Activated CD8-positive, alpha-beta T cell treated with anti-CD3 and anti-CD28 coated beads for 36 hours (primary cell): ENCODE measurements around the gene MCTP1. TPM values are rescaled to one million over a fixed set of nuclear protein-coding genes. Genes with fewer than 3 reads are reported as not detected.
"Not testable (repeated sequence)": the region's sequence is repeated elsewhere in the genome, so short reads cannot be mapped to it uniquely, and the experiment has no call there.

Source experiments
- ATAC-seq: fragments of 200-7000 bp; cut with Tn5 transposase; one replicate; pipeline ENCODE4 v1.10.0; 2021; ENCODE audit warnings: mild to moderate bottlenecking, moderate library complexity
- CTCF ChIA-PET: fragments of 350-600 bp; sonication (Branson Sonifier 250); formaldehyde crosslinking; loops from one replicate; lab custom pipeline; 2021; ENCODE audit warnings: antibody characterized with exemption; lab: Charles Lee
- POLR2A ChIA-PET: fragments of 350-600 bp; sonication (Branson Sonifier 250); formaldehyde crosslinking; loops from one replicate; lab custom pipeline; 2021; ENCODE audit warnings: antibody characterized with exemption; lab: Charles Lee
- DNase-seq: peaks from one replicate; pipeline ENCODE4 v3.0.0-alpha.2; 2020
- H3K27ac Mint-ChIP-seq: one replicate; pipeline ENCODE4 v1.8.0; 2021; ENCODE audit warnings: mild to moderate bottlenecking, mixed read lengths
- H3K27me3 Mint-ChIP-seq: one replicate; pipeline ENCODE4 v1.8.0; 2021; ENCODE audit warnings: mixed read lengths
- H3K36me3 Mint-ChIP-seq: one replicate; pipeline ENCODE4 v1.8.0; 2021; ENCODE audit warnings: low read depth, mixed read lengths
- H3K4me1 Mint-ChIP-seq: one replicate; pipeline ENCODE4 v1.8.0; 2021; ENCODE audit warnings: low read depth, mixed read lengths
- H3K4me3 Mint-ChIP-seq: one replicate; pipeline ENCODE4 v1.8.0; 2021; ENCODE audit warnings: mild to moderate bottlenecking, moderate library complexity, mixed read lengths
- H3K9me3 Mint-ChIP-seq: one replicate; pipeline ENCODE4 v1.8.0; 2021; ENCODE audit warnings: mixed read lengths
- intact Hi-C: fragments of 100-400 bp; cut with micrococcal nuclease; formaldehyde crosslinking; loops from one replicate; pipeline ENCODE4 v1.10.0; 2022
- total RNA-seq, 2 experiments: library from RNA; stranded (reverse); gene quantifications; one replicate each; pipeline ENCODE4 v1.2.3, GENCODE V29; 2021
- TF ChIP-seq, protein P1 (sequence below): fragments of 200-600 bp; IDR thresholded peaks from one replicate; pipeline ENCODE4 v1.8.0; 2022; ENCODE audit warnings: antibody characterized with exemption, mild to moderate bottlenecking

MCTP1 gene
- total RNA-seq, 2 experiments from 2014 or later, result 0.20 to 0.40 TPM

DNA sequence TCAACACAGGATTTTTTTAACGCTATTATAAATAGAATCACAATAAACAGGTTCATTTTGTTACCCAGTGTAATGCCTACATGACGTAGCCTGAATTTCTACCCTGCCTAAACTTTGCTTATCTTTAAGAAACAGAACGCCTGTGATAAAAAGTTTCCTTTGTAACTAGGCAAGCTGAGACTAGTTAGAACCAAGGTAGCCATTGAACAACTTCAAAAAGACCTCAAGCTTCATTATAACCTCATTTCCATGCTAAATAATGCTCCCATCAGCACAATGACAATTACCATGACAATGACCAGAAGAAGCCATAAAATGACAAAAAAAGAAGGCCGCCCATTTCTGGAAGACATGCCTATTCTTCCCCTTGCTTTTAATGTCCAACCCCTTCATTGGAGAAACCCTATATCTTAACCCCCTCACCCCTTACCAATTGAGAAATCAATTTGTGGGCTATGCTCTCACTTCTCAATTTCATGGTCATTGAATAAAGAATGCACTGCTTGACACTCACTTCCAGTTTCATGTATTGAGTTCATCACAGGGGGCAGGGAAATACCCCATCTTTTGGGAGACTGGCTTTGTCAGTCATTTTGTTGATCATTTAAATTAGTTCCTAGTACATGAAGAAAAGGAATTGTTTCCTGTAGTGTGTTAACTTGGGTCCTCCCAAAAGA lies 276.8 kb downstream of the MCTP1 start:
- TF ChIP-seq, protein P1, sequence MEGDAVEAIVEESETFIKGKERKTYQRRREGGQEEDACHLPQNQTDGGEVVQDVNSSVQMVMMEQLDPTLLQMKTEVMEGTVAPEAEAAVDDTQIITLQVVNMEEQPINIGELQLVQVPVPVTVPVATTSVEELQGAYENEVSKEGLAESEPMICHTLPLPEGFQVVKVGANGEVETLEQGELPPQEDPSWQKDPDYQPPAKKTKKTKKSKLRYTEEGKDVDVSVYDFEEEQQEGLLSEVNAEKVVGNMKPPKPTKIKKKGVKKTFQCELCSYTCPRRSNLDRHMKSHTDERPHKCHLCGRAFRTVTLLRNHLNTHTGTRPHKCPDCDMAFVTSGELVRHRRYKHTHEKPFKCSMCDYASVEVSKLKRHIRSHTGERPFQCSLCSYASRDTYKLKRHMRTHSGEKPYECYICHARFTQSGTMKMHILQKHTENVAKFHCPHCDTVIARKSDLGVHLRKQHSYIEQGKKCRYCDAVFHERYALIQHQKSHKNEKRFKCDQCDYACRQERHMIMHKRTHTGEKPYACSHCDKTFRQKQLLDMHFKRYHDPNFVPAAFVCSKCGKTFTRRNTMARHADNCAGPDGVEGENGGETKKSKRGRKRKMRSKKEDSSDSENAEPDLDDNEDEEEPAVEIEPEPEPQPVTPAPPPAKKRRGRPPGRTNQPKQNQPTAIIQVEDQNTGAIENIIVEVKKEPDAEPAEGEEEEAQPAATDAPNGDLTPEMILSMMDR, result no peak

DNA sequence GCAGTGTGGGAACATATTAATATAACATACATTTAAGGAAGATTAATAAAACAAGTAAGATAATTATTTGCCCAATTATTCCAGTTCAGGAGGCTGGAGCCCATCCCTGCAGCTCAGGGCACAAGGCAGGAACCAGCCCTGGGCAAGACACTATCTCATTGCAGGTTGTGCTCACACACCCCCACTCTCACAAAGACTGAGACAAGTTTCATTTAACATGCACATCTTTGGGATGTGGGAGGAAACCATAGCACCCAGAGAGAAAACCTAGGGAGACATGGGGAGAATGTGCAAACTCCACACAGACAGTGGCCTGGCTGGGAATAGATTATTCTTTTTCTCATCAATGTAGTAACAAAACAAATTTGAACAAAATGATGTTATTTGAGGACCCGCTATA lies 279.1 kb downstream of the MCTP1 start:
- Mint-ChIP-seq H3K27ac (no peak overlapping the region), H3K36me3 (no peaks in the 10 kb centered on the region), H3K27me3 (no peaks in the 10 kb centered on the region), H3K4me1 (no peaks in the 10 kb centered on the region), H3K9me3 (peaks cover 14% of the 10 kb centered on the region), H3K4me3 (no peak overlapping the region)
- no peak for DNase-seq
- TF ChIP-seq, protein P1, result no peak
- no peak for ATAC-seq
- intact Hi-C loops, result no loop called here
- CTCF ChIA-PET, result no interaction called here
- POLR2A ChIA-PET, result no interaction called here

More for the DNA sequence above, 276.8 kb downstream of the MCTP1 start:
- Mint-ChIP-seq H3K4me1 (no peaks in the 10 kb centered on the region), H3K36me3 (no peaks in the 10 kb centered on the region), H3K27me3 (no peaks in the 10 kb centered on the region), H3K27ac (no peak overlapping the region), H3K4me3 (no peak overlapping the region), H3K9me3 (peaks cover 14% of the 10 kb centered on the region)
- DNase-seq (no peak), ATAC-seq (no peak)
- intact Hi-C loops, result no loop called here
- POLR2A ChIA-PET, result no interaction called here
- CTCF ChIA-PET, result no interaction called here

DNA sequence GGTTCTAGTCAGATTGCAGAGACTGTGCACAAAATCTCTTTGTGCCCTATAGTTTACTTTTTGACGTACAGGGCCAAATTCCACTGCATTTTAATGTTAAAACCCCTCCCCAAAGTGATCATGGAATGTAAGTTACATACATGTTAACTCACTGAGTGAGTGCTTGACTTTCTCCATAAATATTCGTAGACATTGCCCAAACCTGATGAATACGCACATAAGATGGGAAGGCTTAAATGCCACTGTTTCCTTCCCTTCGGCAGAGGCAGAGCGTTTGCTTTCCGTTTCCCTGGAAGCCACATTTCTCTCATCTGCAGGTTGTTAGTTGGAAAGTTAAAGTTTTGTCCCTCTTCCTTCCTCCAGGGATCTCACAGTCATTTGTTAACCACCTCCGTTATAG lies 286.2 kb downstream of the MCTP1 start:
- ChIA-PET CTCF (interaction anchor here (0.7 kb wide), 1 partner anchor 71 kb away, joined by 3 read pairs; no protein-coding TSS in a partner anchor), POLR2A (no interaction called here)
- H3K27ac Mint-ChIP-seq, result no peak overlapping the region
- TF ChIP-seq, protein P1, result no peak
- H3K4me3 Mint-ChIP-seq, result no peak overlapping the region
- ATAC-seq (no peak), DNase-seq (no peak)
- H3K9me3 Mint-ChIP-seq, result peaks cover 4% of the 10 kb centered on the region
- H3K36me3 Mint-ChIP-seq, result no peaks in the 10 kb centered on the region
- intact Hi-C loops, result no loop called here
- H3K4me1 Mint-ChIP-seq, result no peaks in the 10 kb centered on the region
- H3K27me3 Mint-ChIP-seq, result no peaks in the 10 kb centered on the region

DNA sequence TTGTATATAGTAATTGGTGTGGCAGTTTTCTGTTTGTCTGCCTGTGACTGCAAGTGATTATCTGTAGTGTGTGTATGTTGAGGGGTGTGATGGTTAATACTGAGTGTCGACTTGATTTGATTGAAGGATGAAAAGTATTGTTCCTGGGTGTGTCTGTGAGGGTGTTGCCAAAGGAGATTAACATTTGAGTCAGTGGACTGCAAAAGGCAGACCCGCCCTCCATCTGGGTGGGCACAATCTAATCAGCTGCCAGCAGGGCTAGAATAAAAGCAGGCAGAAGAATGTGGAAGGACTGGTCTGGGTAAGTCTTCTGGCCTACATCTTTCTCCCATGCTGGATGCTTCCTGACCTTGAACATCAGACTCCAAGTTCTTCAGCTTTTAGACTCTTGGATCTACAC lies 290.4 kb downstream of the MCTP1 start:
- H3K9me3 Mint-ChIP-seq, H3K27ac Mint-ChIP-seq, H3K27me3 Mint-ChIP-seq, H3K4me3 Mint-ChIP-seq, DNase-seq, intact Hi-C loops, H3K36me3 Mint-ChIP-seq, ATAC-seq, POLR2A ChIA-PET, H3K4me1 Mint-ChIP-seq: not testable (repeated sequence)
- CTCF ChIA-PET, result interaction anchor here (0.5 kb wide), 1 partner anchor 317 kb away, joined by 4 read pairs; no protein-coding TSS in a partner anchor

DNA sequence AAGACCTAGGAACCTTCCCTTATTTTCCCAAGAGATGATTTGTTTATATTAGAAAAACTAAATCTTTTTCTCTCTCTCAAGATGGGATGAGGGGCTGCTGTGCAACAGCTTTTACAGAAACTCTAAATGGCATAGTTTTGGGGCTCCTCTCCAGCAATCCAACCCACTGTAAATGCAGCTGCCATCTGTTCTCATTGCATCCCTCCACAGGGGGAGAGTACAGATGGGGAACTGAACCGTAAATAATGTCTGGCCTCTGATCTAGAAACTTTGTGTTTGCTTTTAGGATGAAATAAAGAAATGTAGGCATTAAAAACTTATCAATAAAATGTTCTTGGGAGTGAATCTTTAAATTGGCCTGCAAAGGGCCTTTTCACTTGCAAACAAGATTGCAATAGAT lies 291.4 kb downstream of the MCTP1 start:
- POLR2A ChIA-PET, result no interaction called here
- no peak overlapping the region for H3K27ac Mint-ChIP-seq
- no peaks in the 10 kb centered on the region for H3K36me3 Mint-ChIP-seq
- intact Hi-C loops, result no loop called here
- no peaks in the 10 kb centered on the region for H3K4me1 Mint-ChIP-seq
- H3K27me3 Mint-ChIP-seq, result no peaks in the 10 kb centered on the region
- DNase-seq (no peak), ATAC-seq (no peak)
- no peaks in the 10 kb centered on the region for H3K9me3 Mint-ChIP-seq
- H3K4me3 Mint-ChIP-seq, result no peak overlapping the region
- TF ChIP-seq, protein P1, result no peak
- CTCF ChIA-PET, result no interaction called here
